NCI-H2029 (cell line): ENCODE measurements around the gene GHRHR.

Source experiments
- DNase-seq: peaks from one replicate; lab custom pipeline; 2025; lab: John Stamatoyannopoulos, UW

The GHRHR gene

GRCh38 chr7:30985756-30986155 is 22.0 kb downstream of the GHRHR start:
- DNase-seq: no peak

DNA sequence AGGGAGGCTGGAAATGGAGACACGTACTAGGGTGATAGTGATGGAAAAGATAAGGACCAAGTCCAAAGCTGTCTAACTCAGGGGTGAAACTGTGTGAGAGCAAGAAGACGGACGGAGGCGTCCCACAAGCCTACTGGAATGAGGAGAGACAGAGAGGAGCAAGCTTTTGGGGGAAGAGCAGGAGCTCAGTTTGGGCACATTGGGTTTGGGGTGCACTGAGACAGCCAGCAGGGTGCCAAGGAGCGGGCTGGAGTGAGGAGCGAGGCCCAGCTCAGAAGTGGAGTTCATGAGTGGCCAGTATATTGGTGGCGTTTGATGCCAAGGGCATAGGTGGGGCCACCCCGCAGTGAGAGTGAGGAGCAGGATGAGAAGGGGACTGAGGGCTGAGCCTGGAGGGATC is 22.6 kb downstream of the GHRHR start:
- DNase-seq: no peak

DNA sequence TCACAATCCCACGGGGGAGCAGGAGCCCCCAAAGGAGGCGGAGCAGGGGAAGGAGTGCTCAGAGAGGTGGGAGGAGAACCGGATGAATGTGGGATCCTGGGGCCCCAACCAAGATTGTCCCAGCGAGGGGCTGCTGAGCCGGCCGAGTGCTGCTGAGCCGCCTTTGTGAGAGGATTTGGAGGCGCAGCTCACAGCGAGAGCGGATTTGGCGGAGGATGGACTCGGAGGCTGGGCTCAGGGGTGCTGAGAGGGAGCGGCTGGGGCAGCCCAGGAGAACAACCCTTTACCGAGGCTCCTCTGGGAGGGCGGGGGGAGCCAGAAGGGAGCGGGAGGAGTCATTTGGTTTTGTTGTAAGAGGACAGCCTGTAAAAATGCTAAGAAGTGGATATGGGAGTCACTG is 23.0 kb downstream of the GHRHR start:
- no peak for DNase-seq

GRCh38 chr7:30987178-30987577 is 23.4 kb downstream of the GHRHR start:
- no peak for DNase-seq

- no peak for DNase-seq
Measured at GRCh38 chr7:30987936-30988335, 24.2 kb downstream of the GHRHR start.

DNA sequence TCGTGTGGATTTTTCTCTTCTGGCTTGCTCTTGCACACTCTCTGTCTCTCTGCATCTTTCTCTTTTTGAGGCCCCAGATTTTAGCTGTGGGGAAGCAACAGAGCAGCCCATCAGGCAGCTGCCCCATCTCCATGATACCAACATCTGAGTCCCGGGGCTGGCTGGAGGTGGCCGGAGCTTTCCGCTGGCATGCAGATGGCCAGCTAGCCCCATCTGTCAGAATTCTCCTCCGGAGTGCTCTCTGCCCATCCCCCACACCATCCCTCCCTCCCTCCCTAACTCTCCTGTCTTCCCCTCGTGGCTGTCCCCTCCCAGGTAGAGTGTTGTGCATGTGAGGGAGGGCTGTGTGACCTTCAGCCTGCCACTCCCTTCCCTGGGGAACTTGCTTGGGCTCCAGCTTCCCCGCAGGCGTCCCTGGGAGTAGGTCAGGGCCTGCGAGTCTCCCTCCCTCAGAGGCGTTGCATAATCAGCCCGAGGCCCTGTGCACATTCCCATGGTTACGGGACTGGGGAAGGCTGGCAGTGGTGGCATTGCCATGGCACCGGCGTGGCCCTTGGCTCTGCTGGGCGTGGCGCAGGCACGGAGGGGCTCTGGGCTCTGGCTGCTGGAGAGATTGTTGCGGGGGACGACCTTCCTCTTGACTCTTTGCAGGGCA is 24.7 kb downstream of the GHRHR start:
- DNase-seq: no peak

GRCh38 chr7:30989008-30989823 is 25.5 kb downstream of the GHRHR start:
- no peak for DNase-seq

DNA sequence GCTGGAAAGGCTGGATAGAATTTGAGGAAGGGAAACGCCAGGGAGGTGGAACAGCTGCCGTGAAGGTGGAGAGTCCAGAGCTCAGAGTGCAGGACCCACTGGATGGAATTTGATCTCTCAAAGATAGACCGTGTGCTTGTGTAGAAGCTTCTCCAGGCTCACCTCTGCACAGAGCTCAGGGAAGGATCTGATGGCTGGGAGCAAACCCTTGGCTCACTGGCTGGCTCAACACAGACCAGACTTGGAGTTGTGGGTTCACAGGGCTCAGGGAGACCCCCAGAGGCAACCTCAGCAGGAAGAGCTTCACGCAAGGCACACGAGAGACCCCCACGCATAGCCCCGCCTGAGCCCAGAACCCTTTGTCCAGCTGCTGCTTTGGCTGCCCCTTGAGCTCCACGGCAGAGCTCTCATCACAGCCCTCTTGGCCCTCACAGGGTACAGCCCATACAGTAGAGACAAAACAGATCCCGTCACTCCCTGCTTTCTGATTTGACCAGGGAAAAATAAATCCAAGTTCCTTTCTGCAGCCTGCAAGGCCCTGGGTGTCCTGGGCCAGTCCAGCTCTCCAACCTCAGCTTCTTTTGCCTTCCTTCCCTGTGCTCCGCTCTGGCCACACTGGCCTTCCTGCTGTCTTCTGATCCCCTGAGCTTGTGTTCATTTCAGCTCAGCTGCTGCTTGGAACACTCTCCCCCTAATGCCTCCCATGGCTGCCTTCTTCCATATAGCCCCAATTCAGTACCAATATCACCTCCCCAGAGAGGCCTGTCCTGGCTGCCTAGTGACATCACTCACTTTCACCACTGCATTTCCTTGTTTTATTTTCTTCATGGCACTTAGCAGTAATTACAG is 26.3 kb downstream of the GHRHR start:
- DNase-seq: no peak

DNA sequence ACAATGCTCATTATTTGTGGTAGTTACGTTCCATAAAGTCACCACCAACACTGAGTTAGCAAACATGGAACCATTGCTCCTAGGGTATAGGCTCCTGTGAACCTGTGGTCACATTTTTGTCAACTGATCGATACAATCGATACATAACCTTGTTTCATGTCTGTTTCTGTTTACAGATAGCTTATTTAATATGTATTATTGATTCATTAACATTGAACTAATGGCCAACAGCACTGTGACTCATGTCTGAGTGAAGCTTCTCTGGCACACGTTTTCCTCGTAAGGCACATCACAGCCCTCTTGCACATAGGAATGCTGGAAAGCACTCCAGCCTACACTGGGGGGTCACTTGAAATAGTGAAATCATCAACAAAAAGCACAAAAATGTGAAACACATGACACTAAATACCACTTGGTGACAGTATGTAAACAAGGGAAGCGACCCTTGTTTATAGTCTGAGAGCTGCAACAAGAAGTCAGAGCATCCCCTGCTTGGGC is 27.0 kb downstream of the GHRHR start:
- DNase-seq: no peak

GRCh38 chr7:30992414-30992813 is 28.7 kb downstream of the GHRHR start:
- DNase-seq: no peak

DNA sequence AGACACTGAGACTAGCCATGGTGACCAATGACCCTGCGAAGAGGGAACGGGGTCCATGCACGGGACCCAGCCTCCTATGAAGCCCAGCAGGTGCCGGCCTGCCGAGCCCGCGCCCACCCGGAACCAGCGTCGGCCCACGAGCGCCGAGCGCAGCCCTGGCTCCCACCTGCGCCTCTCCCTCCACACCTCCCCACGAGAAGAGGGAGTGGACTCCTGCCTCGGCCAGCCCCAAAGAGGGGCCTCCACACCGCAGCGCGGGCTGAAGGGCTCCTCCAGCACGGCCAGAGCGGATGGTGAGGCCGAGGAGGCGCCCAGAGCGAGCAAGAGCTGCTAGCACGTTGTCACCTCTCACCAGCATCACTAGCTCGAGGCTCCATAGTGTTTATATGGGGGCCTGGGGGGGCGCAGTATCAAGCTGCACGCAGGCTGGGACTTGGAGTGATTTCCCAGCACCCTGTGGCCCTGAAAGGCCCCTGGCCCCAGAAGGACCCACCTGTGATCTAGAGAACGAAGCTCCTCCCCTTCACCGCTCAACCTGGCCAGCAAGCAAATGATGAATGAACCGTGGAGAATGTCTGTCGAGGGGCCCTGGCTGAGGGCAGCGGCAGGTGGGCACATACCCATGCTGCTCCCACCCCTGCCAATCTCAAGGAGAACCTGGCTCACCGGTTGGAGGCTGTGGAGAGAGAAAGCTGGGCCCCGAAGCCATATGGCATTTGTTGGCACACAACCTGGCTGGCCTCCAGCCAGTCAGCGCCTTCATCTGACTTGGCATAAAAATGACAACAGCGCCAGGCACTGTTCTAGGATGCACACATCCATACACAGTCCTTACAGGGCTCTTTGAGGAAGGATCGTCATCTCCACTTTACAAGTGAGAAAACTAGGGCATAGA is 30.7 kb downstream of the GHRHR start:
- DNase-seq: no peak

GRCh38 chr7:30995536-30995935 is 31.8 kb downstream of the GHRHR start:
- DNase-seq: no peak

- no peak for DNase-seq
Measured at GRCh38 chr7:30996256-30996655, 32.5 kb downstream of the GHRHR start.

GRCh38 chr7:30996883-30997282 is 33.1 kb downstream of the GHRHR start:
- DNase-seq: no peak

GRCh38 chr7:30997316-30997715 is 33.6 kb downstream of the GHRHR start:
- no peak for DNase-seq

GRCh38 chr7:30998180-30998579 is 34.4 kb downstream of the GHRHR start:
- DNase-seq: no peak

DNA sequence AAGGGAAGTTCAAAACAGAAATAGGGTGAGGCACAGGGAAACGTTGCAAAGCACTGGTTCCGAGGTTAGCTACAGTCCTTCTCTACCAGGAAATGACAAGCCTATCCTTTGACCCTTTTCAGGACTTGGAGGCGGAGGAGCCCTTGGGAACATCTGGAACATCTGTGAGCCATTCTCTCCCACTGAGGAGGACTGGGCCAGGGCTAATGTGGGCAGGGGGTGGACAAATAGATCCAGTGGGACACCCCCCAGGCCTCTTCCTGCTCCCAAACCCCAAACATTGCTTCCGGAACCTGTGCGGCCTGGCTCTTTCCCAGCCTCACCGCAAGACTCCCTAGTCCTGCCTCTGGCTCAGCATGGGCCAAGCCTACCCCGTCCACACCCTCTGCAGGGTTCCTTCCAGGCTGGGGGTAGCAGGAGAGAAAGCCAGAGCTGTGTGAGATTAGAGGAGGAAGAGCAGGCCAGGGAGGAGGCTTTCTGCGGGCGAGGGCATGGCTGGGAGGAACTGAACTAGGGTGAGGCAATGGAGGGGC is 36.5 kb downstream of the GHRHR start:
- no peak for DNase-seq

DNA sequence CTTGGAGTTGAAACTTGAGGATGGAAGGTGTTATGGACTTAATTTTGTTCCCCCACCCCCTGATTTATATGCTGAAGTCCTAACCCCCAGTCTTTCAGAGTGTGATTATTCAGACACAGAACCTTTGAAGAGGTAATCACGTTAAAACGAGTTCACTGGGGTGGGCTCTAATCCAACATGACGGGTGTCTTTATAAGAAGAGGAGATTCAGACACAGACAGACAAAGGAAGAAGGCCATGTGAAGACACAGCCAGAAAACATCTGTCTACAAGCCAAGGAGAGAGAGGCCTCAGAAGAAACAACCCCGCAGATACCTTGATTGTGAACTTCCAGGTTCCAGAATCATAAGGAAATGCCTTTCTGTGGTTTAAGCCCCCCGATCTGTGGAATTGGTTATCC is 37.0 kb downstream of the GHRHR start:
- no peak for DNase-seq

DNA sequence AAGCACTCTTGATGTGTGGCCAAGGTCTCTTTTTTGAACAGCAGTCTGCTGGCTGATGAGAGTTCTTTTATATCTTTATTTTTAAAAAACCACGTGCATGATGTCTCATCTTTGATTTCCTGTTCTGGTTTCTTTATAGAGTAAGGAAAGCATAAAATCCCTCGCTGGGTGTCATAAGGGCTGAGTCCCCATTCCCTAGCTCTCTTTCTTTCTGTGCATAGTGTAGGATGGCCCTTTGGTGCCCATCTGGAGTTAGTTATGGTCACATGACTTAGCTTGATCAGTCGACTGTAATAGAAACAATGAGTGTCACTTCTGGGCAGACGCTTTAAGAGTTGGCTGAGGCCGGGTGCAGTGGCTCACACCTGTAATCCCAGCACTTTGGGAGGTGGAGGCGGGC is 38.5 kb downstream of the GHRHR start:
- no peak for DNase-seq

GRCh38 chr7:31003097-31003496 is 39.3 kb downstream of the GHRHR start:
- no peak for DNase-seq

- no peak for DNase-seq
Measured at GRCh38 chr7:31003721-31004120, 40.0 kb downstream of the GHRHR start.
